Fibroblast of skin of left biceps (primary cell): ENCODE measurements around the gene ANKRD39.

Experiments used
- DNase-seq, 2 experiments: peaks; one replicate each; pipeline ENCODE4 v3.0.0-alpha.2; 2013; ENCODE audit warnings: low read depth in 2 of 2

ANKRD39 gene

DNA sequence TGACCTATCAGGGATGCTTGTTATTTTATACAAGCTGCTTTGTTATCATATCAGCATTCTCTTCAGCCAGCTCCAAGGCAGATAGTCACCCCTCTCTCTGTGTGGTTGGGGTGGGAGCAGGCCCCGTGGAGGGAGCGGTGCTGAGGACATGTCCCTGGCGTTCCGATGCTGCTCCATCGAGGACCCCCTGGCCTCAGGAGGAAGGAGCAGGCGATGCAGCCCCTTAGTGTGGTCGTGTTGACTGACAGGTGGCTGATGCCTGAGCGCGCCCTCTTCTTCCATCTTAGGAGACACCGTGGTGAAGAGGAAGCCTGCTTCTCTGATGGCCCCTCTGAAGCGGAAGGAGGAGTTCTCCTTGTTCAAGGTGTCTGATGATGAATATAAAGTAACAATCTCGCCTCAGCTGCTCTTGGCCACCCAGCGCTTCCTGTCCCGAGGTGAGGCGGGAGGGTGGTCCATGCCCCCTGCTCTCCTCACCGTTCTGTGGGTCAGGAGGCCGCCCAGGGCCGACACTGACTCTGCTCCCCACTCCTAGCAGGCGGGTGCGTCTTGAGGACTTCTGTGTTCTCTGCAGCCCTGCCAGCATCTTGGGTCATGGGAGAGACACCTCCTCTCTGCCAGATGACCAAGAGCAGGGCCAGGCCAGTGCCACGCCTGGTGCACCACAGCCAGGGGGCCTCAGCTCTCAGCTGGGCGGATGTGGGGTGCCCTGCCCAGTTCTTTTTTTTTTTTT, 31.1 kb downstream of the ANKRD39 start:
- no peak for DNase-seq

- no peak for DNase-seq
Measured at GRCh38 chr2:96825057-96825456, 32.8 kb downstream of the ANKRD39 start.

DNA sequence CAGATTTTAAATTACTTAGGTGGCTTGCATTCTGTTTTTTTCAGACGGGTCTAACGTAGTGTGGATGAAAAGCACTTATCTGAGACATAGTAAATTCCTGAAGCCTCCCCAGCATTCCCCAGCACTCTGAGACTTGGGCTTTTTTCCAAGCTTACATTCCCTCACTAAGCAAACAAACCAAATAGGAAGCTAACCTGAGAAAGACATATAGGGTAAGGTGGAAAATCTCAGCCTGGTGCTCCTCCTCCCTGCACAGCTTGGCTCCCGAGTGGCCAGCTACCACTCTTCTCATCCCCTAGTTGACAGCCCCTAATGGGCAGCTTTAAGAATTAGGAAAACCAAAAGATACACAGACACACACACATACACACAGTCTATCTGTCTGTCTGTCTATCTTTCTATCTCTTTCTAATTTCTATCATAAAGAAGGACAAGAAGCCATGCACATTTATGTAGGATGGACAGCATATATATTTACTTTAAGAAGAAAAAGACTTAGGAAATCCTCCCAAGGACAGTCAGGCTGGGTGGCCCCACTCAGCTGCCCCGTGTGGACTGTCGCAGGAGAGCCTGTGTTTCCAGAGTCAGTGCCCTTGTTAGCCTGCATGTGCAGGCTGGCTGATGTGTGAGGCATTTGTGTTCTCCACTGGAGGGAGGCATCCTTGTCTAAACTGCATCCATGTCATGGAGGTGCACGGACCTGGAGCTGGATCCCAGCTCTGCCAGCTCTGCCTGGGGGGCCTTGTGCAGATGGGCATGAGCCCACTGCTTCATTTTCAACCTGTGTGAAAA, 33.5 kb downstream of the ANKRD39 start:
- no peak for DNase-seq

GRCh38 chr2:96823198-96823597, 34.6 kb downstream of the ANKRD39 start:
- no peak for DNase-seq

- DNase-seq = no peak
Measured at GRCh38 chr2:96822786-96823185, 35.0 kb downstream of the ANKRD39 start.

GRCh38 chr2:96821113-96821675, 36.6 kb downstream of the ANKRD39 start:
- DNase-seq = no peak

DNA sequence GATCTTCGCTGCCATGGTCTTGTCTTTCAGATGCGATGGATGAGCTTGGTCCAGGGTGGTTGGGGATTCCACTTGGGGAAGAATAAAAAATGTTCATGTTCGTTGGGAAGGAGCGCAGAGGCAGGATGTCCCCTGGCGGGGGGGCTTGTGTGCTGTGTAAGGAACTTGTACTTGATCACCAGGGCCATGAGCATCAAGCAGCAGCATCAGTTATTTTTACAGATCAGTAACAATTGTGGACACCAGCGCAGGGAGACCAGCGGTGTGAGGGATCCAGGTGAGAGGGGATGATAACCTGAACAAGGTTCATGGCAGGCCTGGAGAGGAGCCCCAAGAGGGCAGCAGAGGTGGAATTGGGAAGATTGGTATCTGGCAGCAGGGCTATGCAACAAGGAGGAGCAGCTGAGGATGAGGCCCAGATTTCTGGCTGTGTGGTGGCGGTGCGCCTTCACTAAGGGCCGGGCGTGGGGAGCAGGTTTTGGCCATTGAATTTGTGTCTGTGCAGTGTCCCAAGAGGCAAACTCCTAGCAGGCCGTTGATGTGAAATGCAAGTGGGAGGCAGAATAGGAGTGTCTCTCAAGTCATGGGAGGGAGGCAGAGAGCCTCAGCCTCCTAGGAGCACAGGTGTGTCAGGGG, 37.8 kb downstream of the ANKRD39 start:
- DNase-seq = no peak

GRCh38 chr2:96819128-96819875, 38.5 kb downstream of the ANKRD39 start:
- DNase-seq = no peak

DNA sequence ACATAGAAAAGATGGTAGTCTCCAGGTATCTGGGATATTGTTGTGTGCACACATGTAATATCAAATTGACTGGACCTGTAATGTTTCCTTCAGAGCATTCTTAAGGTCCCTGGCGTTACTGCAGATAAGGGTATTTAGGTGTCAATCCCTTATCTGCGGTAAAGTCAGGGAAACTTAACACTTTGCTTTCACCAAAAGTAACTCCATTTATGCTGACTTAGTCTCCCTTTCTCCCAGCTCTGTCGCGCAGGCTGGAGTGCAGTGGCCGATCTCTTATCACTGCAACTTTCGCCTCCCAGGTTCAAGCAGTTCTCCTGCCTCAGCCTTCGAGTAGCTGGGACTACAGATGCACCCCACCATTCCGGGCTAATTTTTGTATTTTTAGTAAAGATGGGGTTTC, 39.9 kb downstream of the ANKRD39 start:
- no peak for DNase-seq

DNA sequence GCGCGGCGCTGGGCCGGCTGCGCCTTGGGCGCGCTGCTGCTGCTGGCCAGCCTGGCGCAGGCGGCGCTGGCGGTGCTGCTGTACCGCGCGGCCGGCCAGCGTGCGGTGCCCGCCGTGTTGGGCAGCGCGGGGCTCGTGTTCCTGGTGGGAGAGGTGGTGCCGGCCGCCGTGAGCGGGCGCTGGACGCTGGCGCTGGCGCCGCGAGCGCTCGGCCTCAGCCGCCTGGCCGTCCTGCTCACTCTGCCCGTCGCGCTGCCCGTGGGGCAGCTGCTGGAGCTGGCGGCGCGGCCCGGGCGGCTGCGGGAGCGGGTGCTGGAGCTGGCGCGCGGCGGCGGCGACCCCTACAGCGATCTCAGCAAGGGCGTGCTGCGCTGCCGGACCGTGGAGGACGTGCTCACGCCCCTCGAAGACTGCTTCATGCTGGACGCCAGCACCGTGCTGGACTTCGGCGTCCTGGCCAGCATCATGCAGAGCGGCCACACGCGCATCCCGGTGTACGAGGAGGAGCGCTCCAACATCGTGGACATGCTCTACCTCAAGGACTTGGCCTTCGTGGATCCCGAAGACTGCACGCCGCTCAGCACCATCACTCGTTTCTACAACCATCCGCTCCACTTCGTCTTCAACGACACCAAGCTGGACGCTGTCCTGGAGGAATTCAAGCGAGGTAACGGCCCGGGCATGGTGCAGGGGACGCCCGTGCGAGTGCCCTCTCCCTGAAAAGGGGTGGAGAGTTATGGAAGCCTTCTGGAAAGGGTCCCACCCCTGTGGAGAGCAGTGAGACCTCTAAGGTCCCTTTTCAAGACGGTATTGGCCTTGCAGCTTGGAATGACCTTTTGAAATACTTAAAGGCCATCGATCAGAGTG, 40.7 kb downstream of the ANKRD39 start:
- no peak for DNase-seq

- DNase-seq = peak; percentile 71 to 74
Measured at GRCh38 chr2:96816127-96816835, 41.5 kb downstream of the ANKRD39 start, which contains the start of gene CNNM3. TSS of gene CNNM3 (plus strand) at chr2:96816268. CDS start at chr2:96816278, 10 bp downstream.

DNA sequence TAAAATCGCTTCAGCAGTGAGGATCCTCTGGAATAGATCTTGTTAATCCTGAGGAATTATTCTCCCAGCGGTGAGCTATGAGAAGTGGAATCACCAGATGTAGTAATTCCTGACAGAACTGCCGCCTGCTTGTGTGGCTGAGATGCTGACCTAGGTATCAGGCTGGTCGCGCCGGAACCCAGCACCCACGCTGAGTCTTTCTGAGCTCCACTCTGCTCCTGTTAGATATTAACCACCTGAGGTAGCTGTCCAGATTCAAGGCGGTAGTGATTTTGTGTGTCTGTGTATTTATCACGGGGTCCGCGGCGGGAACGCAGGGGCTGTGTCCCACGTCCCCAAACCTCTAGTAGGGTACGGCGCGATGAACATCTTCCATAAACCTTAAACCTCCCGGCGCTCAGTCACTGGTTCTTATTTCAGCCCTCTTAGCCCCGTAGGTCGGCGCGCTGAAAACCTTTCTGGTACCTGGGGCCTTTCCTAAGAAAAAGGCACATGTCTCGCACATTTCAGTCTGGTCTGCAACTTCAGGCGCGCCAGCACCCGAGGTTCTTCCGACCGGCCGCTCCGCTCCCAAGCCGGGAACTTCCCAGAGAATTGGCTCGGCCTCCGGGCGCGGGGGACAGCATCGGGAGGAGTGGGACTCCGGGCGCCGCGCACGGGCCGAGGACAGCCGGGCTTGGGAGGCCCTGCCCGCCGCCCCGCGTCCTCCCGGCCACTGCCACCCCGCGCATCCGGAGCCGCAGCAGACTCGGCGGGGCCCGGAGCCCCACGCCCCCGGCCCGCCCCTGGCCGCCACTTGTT, 42.3 kb downstream of the ANKRD39 start:
- DNase-seq = no peak

- no peak for DNase-seq
Measured at GRCh38 chr2:96813656-96814055, 44.2 kb downstream of the ANKRD39 start.

GRCh38 chr2:96811917-96812316, 45.9 kb downstream of the ANKRD39 start:
- DNase-seq = peak; percentile 54 to 66

DNA sequence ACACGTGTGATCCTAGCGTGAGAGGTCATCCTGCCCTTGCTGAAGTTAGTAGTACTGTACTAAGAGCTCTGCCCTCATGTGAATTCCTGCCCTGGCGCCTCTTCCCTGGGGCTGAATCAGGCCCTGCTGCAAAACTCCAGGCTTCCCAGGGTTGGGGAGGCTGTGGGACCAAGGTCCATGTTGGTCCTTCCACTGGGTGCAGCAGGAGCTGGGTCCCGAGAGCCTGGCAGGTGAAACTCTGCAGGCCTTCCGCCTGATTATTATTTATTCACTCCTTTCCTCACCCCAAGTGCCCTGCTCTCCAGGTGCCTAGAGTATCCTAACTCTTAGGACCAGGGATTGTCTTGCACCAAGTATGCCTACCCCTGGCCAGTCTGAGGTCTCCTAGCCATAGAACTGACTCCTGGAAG, 47.0 kb downstream of the ANKRD39 start:
- DNase-seq = no peak

GRCh38 chr2:96809951-96810782, 47.6 kb downstream of the ANKRD39 start:
- DNase-seq = no peak

GRCh38 chr2:96809216-96809882, 48.5 kb downstream of the ANKRD39 start:
- DNase-seq = no peak
